ENCODE results near the gene SPTB.

DNA sequence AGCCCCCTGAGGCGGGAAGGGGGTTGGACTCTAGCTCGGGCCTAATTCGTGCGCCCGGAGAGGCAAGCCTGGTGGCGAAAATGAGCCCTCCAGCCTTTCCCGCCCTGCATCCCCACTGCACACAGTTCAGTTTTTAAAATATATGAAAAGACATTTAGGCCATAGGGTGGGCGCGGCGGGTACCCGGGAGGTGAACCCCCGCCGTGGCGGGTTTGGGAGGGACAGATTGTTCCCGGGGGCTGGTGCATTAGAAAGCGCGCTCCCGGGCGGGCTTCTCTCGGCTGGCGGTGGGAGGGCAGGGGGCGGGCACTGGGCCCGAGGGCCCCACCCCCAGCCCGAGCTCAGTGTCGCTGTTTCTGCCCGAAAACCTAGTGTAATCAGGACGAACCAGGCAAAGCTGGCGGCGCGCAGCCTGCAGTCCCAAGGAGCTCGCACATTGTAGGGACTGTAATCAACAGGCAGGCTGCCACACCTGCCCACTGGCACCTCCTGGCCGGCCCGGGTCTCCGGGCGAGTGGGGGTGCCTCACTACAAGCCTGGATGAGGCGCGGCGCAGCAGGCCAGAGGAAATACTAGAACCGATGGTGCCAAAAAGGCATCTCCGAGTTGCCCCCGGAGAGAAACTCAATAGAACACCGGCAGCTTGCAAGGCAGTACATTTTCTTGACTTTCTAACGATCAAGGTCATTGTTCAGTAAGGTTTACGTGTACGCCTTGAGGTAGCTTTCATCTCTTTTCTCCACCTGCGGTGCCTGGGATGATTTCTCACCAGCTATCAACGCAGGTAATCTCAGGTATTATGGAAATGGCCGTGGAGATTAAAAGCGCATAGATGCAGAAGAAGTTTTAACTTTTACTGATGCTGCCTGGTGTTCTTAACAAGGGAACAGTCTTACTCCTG, 764 bp upstream of the SPTB start:
- no peak for TF ChIP-seq POLR2A (IDR thresholded peaks at IDR 0.05)
- no peak for TF ChIP-seq EP300 (IDR thresholded peaks at IDR 0.05)
- no peak for TF ChIP-seq POLR2AphosphoS5 (IDR thresholded peaks at IDR 0.05)

Data from sigmoid colon (tissue), 4 donors.